ENCODE data around the gene RHOBTB3.
A peak's percentile ranks its signal among the peaks of the same experiment; 100 is the strongest.
"Not testable (repeated sequence)": the region's sequence is repeated elsewhere in the genome, so short reads cannot be mapped to it uniquely, and the experiment has no call there.

RHOBTB3 gene

GRCh38 chr5:95822542-95823181 is 91.5 kb downstream of the RHOBTB3 start, which contains the start of gene GLRX:
GLRX (minus strand) TSS chr5:95822726; CDS start chr5:95822662, 64 bp downstream.
- peak; percentile 44 to 74 for DNase-seq

GRCh38 chr5:95823218-95823737 is 92.1 kb downstream of the RHOBTB3 start:
- peak in 1 of 2 experiments; percentile 15 for DNase-seq

GRCh38 chr5:95823738-95824609 is 92.8 kb downstream of the RHOBTB3 start:
- DNase-seq, result peak; percentile 52 to 56

- DNase-seq, result no peak
Measured at GRCh38 chr5:95824747-95825146, 93.6 kb downstream of the RHOBTB3 start.

- no peak for DNase-seq
Measured at GRCh38 chr5:95825495-95825894, 94.4 kb downstream of the RHOBTB3 start.

- no peak for DNase-seq
Measured at GRCh38 chr5:95826949-95827891, 96.1 kb downstream of the RHOBTB3 start.

- no peak for DNase-seq
Measured at GRCh38 chr5:95827892-95828246, 96.7 kb downstream of the RHOBTB3 start.

GRCh38 chr5:95830226-95830625 is 99.1 kb downstream of the RHOBTB3 start:
- DNase-seq, result no peak

- no peak for DNase-seq
Measured at GRCh38 chr5:95832664-95833063, 101.5 kb downstream of the RHOBTB3 start.

GRCh38 chr5:95835682-95836385 is 104.7 kb downstream of the RHOBTB3 start:
- DNase-seq, result no peak

- no peak for DNase-seq
Measured at GRCh38 chr5:95836544-95836943, 105.4 kb downstream of the RHOBTB3 start.

- not testable (repeated sequence) for DNase-seq
Measured at GRCh38 chr5:95836971-95837370, 105.8 kb downstream of the RHOBTB3 start.

- DNase-seq, result no peak
Measured at GRCh38 chr5:95837492-95837891, 106.4 kb downstream of the RHOBTB3 start.

- DNase-seq, result no peak
Measured at GRCh38 chr5:95838001-95838520, 106.9 kb downstream of the RHOBTB3 start.

- DNase-seq, result no peak
Measured at GRCh38 chr5:95838556-95838955, 107.4 kb downstream of the RHOBTB3 start.

GRCh38 chr5:95839658-95840057 is 108.5 kb downstream of the RHOBTB3 start:
- DNase-seq, result no peak

GRCh38 chr5:95840956-95841705 is 110.0 kb downstream of the RHOBTB3 start:
- DNase-seq, result no peak

GRCh38 chr5:95841914-95842812 is 111.0 kb downstream of the RHOBTB3 start:
- no peak for DNase-seq

- DNase-seq, result no peak
Measured at GRCh38 chr5:95842854-95843544, 111.9 kb downstream of the RHOBTB3 start.
